Upper lobe of right lung (tissue), 1 donor: ENCODE results near the gene DIPK1C. TPM values are rescaled to one million over a fixed set of nuclear protein-coding genes. Genes with fewer than 3 reads are reported as not detected.

Experiments
- ATAC-seq: fragments of 200-7000 bp; cut with Tn5 transposase; one replicate; pipeline ENCODE4 v1.9.1; 2020; ENCODE audit warnings: mild to moderate bottlenecking, moderate library complexity
- DNase-seq: peaks from one replicate; pipeline ENCODE4 v3.0.0-alpha.2; 2020
- H3K27ac ChIP-seq: fragments of 200-600 bp; one replicate; pipeline ENCODE4 v1.8.0; 2022
- H3K27me3 ChIP-seq: fragments of 200-600 bp; one replicate; pipeline ENCODE4 v1.8.0; 2022; ENCODE audit warnings: mild to moderate bottlenecking
- H3K36me3 ChIP-seq: fragments of 200-600 bp; one replicate; pipeline ENCODE4 v1.8.0; 2022
- H3K4me1 ChIP-seq: fragments of 200-600 bp; one replicate; pipeline ENCODE4 v1.8.0; 2022
- H3K4me3 ChIP-seq: fragments of 200-600 bp; one replicate; pipeline ENCODE4 v1.8.0; 2022; ENCODE audit warnings: mild to moderate bottlenecking
- H3K9me3 ChIP-seq: fragments of 200-600 bp; one replicate; pipeline ENCODE4 v1.8.0; 2022
- CTCF ChIP-seq: fragments of 200-600 bp; IDR thresholded peaks from one replicate; pipeline ENCODE4 v1.8.0; 2022; ENCODE audit warnings: antibody characterized with exemption
- intact Hi-C: fragments of 100-400 bp; cut with DNase I; formaldehyde crosslinking; loops from one replicate; pipeline ENCODE4 v1.11.0; 2022
- total RNA-seq: library from RNA; stranded (reverse); fragmentation: NEBNext Ultra II Directional; extraction: Animal tissue kit (Norgen Biotek cat#: 25700); gene quantifications from one replicate; pipeline ENCODE4 v1.2.1, GENCODE V29; 2021
- donor health status: DM: no; HTN: yes; CAD: no; lungs with severe emphysema.

The DIPK1C gene
- total RNA-seq, 1 donor from 2014 or later, result not detected

DNA sequence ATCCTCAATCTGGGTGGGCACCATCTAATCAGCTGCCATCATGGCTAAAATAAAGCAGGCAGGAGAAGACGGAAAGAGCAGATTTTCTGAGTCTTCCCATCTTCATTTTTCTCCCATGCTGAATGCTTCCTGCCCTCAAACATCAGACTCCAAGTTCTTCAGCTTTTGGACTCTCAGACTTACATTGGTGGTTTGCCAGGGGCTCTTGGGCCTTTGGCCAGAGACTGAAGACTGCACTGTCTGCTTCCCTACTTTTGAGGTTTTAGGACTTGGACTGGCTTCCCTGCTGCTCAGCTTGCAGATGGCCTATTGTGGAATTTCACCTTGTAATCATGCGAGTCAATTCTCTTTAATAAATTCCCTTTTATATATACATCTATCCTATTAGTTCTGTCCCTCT lies 36.6 kb downstream of the DIPK1C start:
- no peak for DNase-seq
- ATAC-seq, result no peak

DNA sequence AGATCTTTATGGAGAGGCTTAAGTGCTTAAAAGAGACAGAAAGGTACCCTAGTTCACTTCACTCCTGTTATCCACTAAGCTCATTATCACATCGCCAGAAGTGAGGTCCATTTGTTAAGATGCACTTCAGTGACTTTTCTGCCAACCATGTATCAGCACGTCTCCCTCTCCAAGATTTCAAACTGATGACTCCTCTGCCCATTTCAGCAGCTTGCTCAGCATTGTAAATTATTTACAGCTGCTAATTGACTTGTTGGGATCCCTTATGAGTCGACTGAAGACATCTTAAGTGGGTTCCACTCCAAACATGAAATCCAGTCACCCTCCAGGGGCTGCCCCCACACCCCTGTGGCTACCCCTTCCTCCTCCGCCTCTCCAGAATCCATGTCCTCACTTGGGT lies 37.3 kb downstream of the DIPK1C start:
- no peak for DNase-seq
- intact Hi-C loops, result no loop called here
- no peak for ATAC-seq
- no peak for TF ChIP-seq CTCF
- no peaks in the 10 kb centered on the region for H3K27me3 ChIP-seq
- no peak overlapping the region for H3K4me3 ChIP-seq
- no peak overlapping the region for H3K27ac ChIP-seq
- no peaks in the 10 kb centered on the region for H3K9me3 ChIP-seq
- H3K4me1 ChIP-seq, result no peaks in the 10 kb centered on the region
- H3K36me3 ChIP-seq, result no peaks in the 10 kb centered on the region

More for the DNA sequence above, 36.6 kb downstream of the DIPK1C start:
- H3K27ac ChIP-seq, result no peak overlapping the region
- no peak overlapping the region for H3K4me3 ChIP-seq
- intact Hi-C loops, result no loop called here
- H3K9me3 ChIP-seq, result no peaks in the 10 kb centered on the region
- H3K4me1 ChIP-seq, result no peaks in the 10 kb centered on the region
- H3K27me3 ChIP-seq, result no peaks in the 10 kb centered on the region
- H3K36me3 ChIP-seq, result no peaks in the 10 kb centered on the region
- no peak for TF ChIP-seq CTCF

DNA sequence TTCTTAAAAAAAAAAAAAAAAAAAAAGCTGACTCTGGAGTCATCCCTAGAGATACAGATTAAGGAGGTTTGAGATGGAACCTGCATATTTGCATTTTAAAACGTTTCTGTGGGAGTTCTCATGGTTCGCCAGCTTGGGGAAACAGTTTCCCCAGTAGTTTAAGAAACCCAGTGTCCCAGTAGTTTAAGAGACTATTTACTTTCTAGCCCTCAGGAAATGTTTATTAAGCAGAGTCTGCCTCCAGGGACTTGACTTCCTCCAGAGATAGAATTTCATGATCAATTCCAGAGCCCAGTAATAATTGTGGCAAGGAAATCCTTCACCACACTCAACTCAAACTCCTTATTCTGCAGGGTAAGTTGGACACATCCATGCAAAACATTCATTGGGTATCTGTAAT lies 39.1 kb downstream of the DIPK1C start:
- Histone ChIP-seq H3K9me3 (no peaks in the 10 kb centered on the region), H3K4me3 (no peak overlapping the region), H3K36me3 (no peaks in the 10 kb centered on the region), H3K27me3 (no peaks in the 10 kb centered on the region), H3K27ac (no peak overlapping the region), H3K4me1 (no peaks in the 10 kb centered on the region)
- intact Hi-C loops, result no loop called here
- no peak for TF ChIP-seq CTCF
- ATAC-seq, result no peak
- no peak for DNase-seq

DNA sequence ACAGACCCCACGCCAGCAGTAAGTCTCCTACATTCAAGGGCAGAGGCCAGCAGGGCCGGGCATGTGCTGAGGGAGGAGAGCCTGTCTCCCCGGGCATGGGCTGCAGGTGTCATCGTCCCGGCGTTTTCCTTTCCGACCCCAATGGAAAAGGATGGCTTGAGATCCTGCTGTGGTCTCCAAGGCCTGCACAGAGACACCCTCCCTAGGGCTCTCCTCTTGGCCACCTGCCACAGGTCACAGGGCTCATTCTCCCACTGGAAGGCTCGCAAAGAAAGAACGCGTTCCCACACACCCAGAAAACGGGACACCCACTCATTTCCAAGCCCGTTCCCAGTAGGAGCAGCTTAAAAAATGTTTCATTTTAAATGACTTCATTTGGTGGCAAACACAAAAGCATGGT lies 41.0 kb downstream of the DIPK1C start:
- Histone ChIP-seq H3K4me3 (no peak overlapping the region), H3K9me3 (no peaks in the 10 kb centered on the region), H3K4me1 (no peaks in the 10 kb centered on the region), H3K27ac (no peak overlapping the region), H3K36me3 (no peaks in the 10 kb centered on the region), H3K27me3 (no peaks in the 10 kb centered on the region)
- ATAC-seq (no peak), DNase-seq (no peak)
- intact Hi-C loops, result no loop called here
- no peak for TF ChIP-seq CTCF

GRCh38 chr18:74414953-74415515 lies 42.1 kb downstream of the DIPK1C start:
- TF ChIP-seq CTCF, result no peak

DNA sequence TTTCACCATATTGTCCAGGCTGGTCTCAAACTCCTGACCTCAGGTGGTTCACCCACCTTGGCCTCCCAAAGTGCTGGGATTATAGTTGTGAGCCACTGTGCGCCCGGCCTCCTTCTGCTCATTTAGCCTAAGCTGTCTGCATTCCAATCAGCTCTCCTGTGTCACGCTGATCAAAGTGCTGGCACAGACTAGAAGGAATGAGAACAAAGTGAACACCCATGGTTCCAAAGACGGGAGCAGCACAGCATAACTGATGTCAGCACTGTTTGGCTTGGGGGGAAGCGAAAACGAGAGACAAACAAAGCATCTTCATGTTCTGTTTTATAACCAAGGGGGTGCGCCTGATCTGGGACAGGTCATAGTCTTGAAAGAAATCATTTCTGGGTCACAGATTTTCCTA lies 43.3 kb downstream of the DIPK1C start:
- Histone ChIP-seq H3K27ac (no peak overlapping the region), H3K9me3 (no peaks in the 10 kb centered on the region), H3K36me3 (no peaks in the 10 kb centered on the region), H3K4me1 (no peaks in the 10 kb centered on the region), H3K27me3 (peaks cover 4% of the 10 kb centered on the region), H3K4me3 (no peak overlapping the region)
- DNase-seq, result no peak
- ATAC-seq, result no peak
- TF ChIP-seq CTCF, result no peak
- intact Hi-C loops, result no loop called here

More at GRCh38 chr18:74414953-74415515, 42.1 kb downstream of the DIPK1C start:
- no peaks in the 10 kb centered on the region for H3K36me3 ChIP-seq
- ATAC-seq (no peak), DNase-seq (no peak)
- H3K4me3 ChIP-seq, result no peak overlapping the region
- no peaks in the 10 kb centered on the region for H3K4me1 ChIP-seq
- peaks cover 4% of the 10 kb centered on the region for H3K27me3 ChIP-seq
- H3K9me3 ChIP-seq, result no peaks in the 10 kb centered on the region
- intact Hi-C loops, result no loop called here
- no peak overlapping the region for H3K27ac ChIP-seq
